Astrocyte (in vitro differentiated cells and primary cell): ENCODE results near the gene OR12D1. TPM values are rescaled to one million over a fixed set of nuclear protein-coding genes. Genes with fewer than 3 reads are reported as not detected.

Experiments used
- DNase-seq: peaks from one replicate; pipeline ENCODE4 v3.0.0-alpha.2; 2010; ENCODE audit warnings: low read depth
- FAIRE-seq: peaks from 2 replicates; lab custom pipeline; 2011; peaks lifted over from hg19 to GRCh38; lab: Jason Lieb, UNC
- H2AFZ ChIP-seq: 2 replicates; pipeline ENCODE4 v1.6.0; 2012; ENCODE audit warnings: low read depth, low read length, inconsistent platforms
- H3K27ac ChIP-seq: 2 replicates; pipeline ENCODE4 v1.5.1; 2011; ENCODE audit warnings: low read depth, low read length, inconsistent platforms
- H3K27me3 ChIP-seq: 2 replicates; pipeline ENCODE4 v1.6.0; 2011; ENCODE audit warnings: low read length, inconsistent platforms; ENCODE audit not compliant: insufficient read depth
- H3K36me3 ChIP-seq: 2 replicates; pipeline ENCODE4 v1.5.1; 2011; ENCODE audit warnings: low read length, inconsistent platforms; ENCODE audit not compliant: insufficient read depth
- H3K4me1 ChIP-seq: 2 replicates; pipeline ENCODE4 v1.5.1; 2011; ENCODE audit warnings: low read length, inconsistent platforms; ENCODE audit not compliant: insufficient read depth
- H3K4me2 ChIP-seq: 2 replicates; pipeline ENCODE4 v1.6.0; 2012; ENCODE audit warnings: low read length, inconsistent platforms
- H3K4me3 ChIP-seq: 2 replicates; pipeline ENCODE4 v1.5.1; 2011; ENCODE audit warnings: low read depth, mild to moderate bottlenecking, low read length, inconsistent platforms; ENCODE audit not compliant: insufficient read depth
- H3K79me2 ChIP-seq: 2 replicates; pipeline ENCODE4 v1.6.0; 2012; ENCODE audit warnings: mild to moderate bottlenecking, low read length, inconsistent platforms; ENCODE audit not compliant: insufficient read depth
- H3K9ac ChIP-seq: 2 replicates; pipeline ENCODE4 v1.6.0; 2012; ENCODE audit warnings: mild to moderate bottlenecking, low read length, inconsistent platforms
- H3K9me3 ChIP-seq: 2 replicates; pipeline ENCODE4 v1.5.1; 2012; ENCODE audit warnings: low read depth, mild to moderate bottlenecking, low read length, inconsistent platforms; ENCODE audit not compliant: insufficient read depth
- H4K20me1 ChIP-seq: 2 replicates; pipeline ENCODE4 v1.6.0; 2012; ENCODE audit warnings: low read length, inconsistent platforms; ENCODE audit not compliant: insufficient read depth
- H3K27ac Mint-ChIP-seq: one replicate; pipeline ENCODE4 v1.8.0; 2021; ENCODE audit warnings: mild to moderate bottlenecking, mixed read lengths; ENCODE audit not compliant: unreplicated experiment
- H3K27me3 Mint-ChIP-seq: one replicate; pipeline ENCODE4 v1.8.0; 2021; ENCODE audit warnings: low read depth, mixed read lengths; ENCODE audit not compliant: unreplicated experiment
- H3K36me3 Mint-ChIP-seq: one replicate; pipeline ENCODE4 v1.8.0; 2021; ENCODE audit warnings: low read depth, mixed read lengths; ENCODE audit not compliant: unreplicated experiment
- H3K4me1 Mint-ChIP-seq: one replicate; pipeline ENCODE4 v1.8.0; 2021; ENCODE audit warnings: low read depth, mixed read lengths; ENCODE audit not compliant: unreplicated experiment
- H3K4me3 Mint-ChIP-seq: one replicate; pipeline ENCODE4 v1.8.0; 2021; ENCODE audit warnings: mild to moderate bottlenecking, moderate library complexity, mixed read lengths; ENCODE audit not compliant: unreplicated experiment
- H3K9me3 Mint-ChIP-seq: one replicate; pipeline ENCODE4 v1.8.0; 2021; ENCODE audit warnings: mild to moderate bottlenecking, mixed read lengths; ENCODE audit not compliant: unreplicated experiment
- EZH2 ChIP-seq: IDR thresholded peaks from 2 replicates; pipeline ENCODE4 v1.6.1; 2012; ENCODE audit warnings: mild to moderate bottlenecking, low read length, inconsistent platforms; ENCODE audit not compliant: insufficient read depth
- total RNA-seq: library from RNA; stranded (reverse); gene quantifications from 2 replicates; pipeline ENCODE4 v1.2.1, GENCODE V29; 2021
- TF ChIP-seq, protein P1 (sequence below): IDR thresholded peaks from 2 replicates; pipeline ENCODE4 v1.5.1; 2011; ENCODE audit warnings: low read depth, mild to moderate bottlenecking, inconsistent platforms, low read length, moderate library complexity; ENCODE audit not compliant: insufficient read depth

OR12D1 gene
- total RNA-seq, 1 donor from 2014 or later: not detected

DNA sequence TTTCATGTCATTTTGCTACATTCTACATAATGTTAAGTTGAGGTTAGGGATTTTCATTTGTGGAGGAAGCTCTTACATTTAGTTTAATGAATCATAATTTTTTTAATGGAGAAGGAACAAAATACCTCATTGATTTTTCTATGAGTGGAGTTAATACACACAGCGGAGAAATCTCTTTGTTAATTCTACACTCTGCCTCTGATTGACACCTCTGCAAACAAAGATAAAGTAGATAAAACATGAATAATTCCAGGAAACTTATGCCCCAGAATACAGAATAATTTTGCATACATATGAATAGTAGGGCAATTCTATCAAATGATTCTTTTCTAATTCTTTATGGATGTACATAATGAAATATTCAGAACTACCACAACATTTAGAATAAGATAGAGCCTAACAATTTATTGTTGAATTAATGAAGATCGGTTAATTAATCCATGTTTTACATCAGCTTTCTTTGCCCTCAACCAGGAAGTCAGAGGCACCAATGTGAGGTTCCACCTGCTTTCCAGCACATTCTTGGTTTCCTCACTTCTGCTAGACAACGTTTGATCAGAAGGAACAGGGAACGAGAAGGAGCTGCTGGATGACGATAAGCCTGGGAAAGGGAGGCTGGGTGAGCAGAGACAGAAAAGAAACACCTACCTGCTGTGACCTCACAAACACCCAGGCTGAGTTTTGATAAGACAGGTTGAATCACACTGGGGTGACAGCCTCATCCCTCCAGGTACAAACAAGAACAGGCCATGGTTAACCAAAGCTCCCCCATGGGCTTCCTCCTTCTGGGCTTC lies 46.5 kb downstream of the OR12D1 start:
- no peak overlapping the region for H2AFZ ChIP-seq
- no peaks in the 10 kb centered on the region for H4K20me1 ChIP-seq
- H3K9ac ChIP-seq: no peak overlapping the region

DNA sequence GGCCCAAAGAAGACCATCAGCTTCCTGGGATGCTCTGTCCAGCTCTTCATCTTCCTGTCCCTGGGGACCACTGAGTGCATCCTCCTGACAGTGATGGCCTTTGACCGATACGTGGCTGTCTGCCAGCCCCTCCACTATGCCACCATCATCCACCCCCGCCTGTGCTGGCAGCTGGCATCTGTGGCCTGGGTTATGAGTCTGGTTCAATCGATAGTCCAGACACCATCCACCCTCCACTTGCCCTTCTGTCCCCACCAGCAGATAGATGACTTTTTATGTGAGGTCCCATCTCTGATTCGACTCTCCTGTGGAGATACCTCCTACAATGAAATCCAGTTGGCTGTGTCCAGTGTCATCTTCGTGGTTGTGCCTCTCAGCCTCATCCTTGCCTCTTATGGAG lies 47.3 kb downstream of the OR12D1 start:
- TF ChIP-seq, protein P1, sequence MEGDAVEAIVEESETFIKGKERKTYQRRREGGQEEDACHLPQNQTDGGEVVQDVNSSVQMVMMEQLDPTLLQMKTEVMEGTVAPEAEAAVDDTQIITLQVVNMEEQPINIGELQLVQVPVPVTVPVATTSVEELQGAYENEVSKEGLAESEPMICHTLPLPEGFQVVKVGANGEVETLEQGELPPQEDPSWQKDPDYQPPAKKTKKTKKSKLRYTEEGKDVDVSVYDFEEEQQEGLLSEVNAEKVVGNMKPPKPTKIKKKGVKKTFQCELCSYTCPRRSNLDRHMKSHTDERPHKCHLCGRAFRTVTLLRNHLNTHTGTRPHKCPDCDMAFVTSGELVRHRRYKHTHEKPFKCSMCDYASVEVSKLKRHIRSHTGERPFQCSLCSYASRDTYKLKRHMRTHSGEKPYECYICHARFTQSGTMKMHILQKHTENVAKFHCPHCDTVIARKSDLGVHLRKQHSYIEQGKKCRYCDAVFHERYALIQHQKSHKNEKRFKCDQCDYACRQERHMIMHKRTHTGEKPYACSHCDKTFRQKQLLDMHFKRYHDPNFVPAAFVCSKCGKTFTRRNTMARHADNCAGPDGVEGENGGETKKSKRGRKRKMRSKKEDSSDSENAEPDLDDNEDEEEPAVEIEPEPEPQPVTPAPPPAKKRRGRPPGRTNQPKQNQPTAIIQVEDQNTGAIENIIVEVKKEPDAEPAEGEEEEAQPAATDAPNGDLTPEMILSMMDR: no peak
- TF ChIP-seq EZH2: no peak
- FAIRE-seq: no peak
- H3K9me3 ChIP-seq: no peaks in the 10 kb centered on the region
- no peaks in the 10 kb centered on the region for H4K20me1 ChIP-seq
- H3K79me2 ChIP-seq: no peaks in the 10 kb centered on the region
- no peak overlapping the region for H3K4me3 ChIP-seq
- H3K4me3 Mint-ChIP-seq: no peak overlapping the region
- H2AFZ ChIP-seq: no peak overlapping the region
- DNase-seq: no peak
- no peak overlapping the region for H3K27ac ChIP-seq
- no peaks in the 10 kb centered on the region for H3K4me1 ChIP-seq
- H3K27ac Mint-ChIP-seq: no peak overlapping the region
- H3K4me2 ChIP-seq: no peak overlapping the region
- no peaks in the 10 kb centered on the region for H3K36me3 ChIP-seq
- H3K27me3 ChIP-seq: no peaks in the 10 kb centered on the region
- no peaks in the 10 kb centered on the region for H3K36me3 Mint-ChIP-seq
- H3K9me3 Mint-ChIP-seq: peaks cover 3% of the 10 kb centered on the region
- no peak overlapping the region for H3K9ac ChIP-seq
- H3K27me3 Mint-ChIP-seq: peaks cover 7% of the 10 kb centered on the region
- no peaks in the 10 kb centered on the region for H3K4me1 Mint-ChIP-seq

More for the DNA sequence above, 46.5 kb downstream of the OR12D1 start:
- Mint-ChIP-seq H3K27me3 (peaks cover 7% of the 10 kb centered on the region), H3K27ac (no peak overlapping the region), H3K4me3 (no peak overlapping the region), H3K36me3 (no peaks in the 10 kb centered on the region), H3K4me1 (no peaks in the 10 kb centered on the region), H3K9me3 (peaks cover 3% of the 10 kb centered on the region)
- no peak for FAIRE-seq
- no peaks in the 10 kb centered on the region for H3K36me3 ChIP-seq
- no peaks in the 10 kb centered on the region for H3K9me3 ChIP-seq
- TF ChIP-seq, protein P1: no peak
- no peak for TF ChIP-seq EZH2
- no peak overlapping the region for H3K27ac ChIP-seq
- H3K4me2 ChIP-seq: no peak overlapping the region
- H3K4me1 ChIP-seq: no peaks in the 10 kb centered on the region
- H3K4me3 ChIP-seq: no peak overlapping the region
- no peaks in the 10 kb centered on the region for H3K27me3 ChIP-seq
- DNase-seq: no peak
- no peaks in the 10 kb centered on the region for H3K79me2 ChIP-seq

DNA sequence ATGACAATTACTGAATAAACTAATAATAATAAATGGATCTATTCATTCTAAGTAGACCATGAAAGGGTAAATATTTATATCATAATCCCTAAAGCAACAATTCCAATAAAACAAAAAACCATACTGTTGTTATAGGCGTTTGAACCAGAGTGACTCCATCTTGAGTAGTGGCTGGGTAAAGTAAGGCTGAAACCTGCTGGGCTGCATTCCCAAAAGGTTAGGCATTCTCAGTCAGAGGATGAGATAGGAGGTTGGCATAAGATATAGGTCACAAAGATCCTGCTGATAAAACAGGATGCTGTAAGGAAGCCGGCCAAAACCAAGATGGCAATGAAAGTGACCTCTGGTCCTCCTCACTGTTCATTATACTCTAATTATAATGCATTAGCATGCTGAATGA lies 50.6 kb downstream of the OR12D1 start:
- Histone ChIP-seq H2AFZ (no peak overlapping the region), H3K27ac (no peak overlapping the region), H3K36me3 (no peaks in the 10 kb centered on the region), H3K4me2 (no peak overlapping the region), H4K20me1 (no peaks in the 10 kb centered on the region), H3K4me1 (no peaks in the 10 kb centered on the region), H3K9ac (no peak overlapping the region), H3K79me2 (no peaks in the 10 kb centered on the region), H3K9me3 (no peaks in the 10 kb centered on the region), H3K4me3 (no peak overlapping the region), H3K27me3 (no peaks in the 10 kb centered on the region)
- DNase-seq (no peak), FAIRE-seq (no peak)
- peaks cover 2% of the 10 kb centered on the region for H3K4me1 Mint-ChIP-seq
- H3K36me3 Mint-ChIP-seq: no peaks in the 10 kb centered on the region
- no peak overlapping the region for H3K27ac Mint-ChIP-seq
- H3K27me3 Mint-ChIP-seq: peaks cover 6% of the 10 kb centered on the region
- TF ChIP-seq, protein P1: no peak
- TF ChIP-seq EZH2: no peak
- no peak overlapping the region for H3K4me3 Mint-ChIP-seq
- peaks cover 3% of the 10 kb centered on the region for H3K9me3 Mint-ChIP-seq
